RCC 7860 (cell line): ENCODE measurements around the gene PLXNB1.
"Not testable (repeated sequence)": the region's sequence is repeated elsewhere in the genome, so short reads cannot be mapped to it uniquely, and the experiment has no call there.

Experiments
- DNase-seq: peaks from one replicate; pipeline ENCODE4 v3.0.0-alpha.2; 2015; ENCODE audit warnings: low spot score
- FAIRE-seq: peaks from 2 replicates; lab custom pipeline; 2012; peaks lifted over from hg19 to GRCh38; lab: Jason Lieb, UNC

The PLXNB1 gene

GRCh38 chr3:48405971-48406370, 23.9 kb downstream of the PLXNB1 start:
- no peak for DNase-seq
- no peak for FAIRE-seq

DNA sequence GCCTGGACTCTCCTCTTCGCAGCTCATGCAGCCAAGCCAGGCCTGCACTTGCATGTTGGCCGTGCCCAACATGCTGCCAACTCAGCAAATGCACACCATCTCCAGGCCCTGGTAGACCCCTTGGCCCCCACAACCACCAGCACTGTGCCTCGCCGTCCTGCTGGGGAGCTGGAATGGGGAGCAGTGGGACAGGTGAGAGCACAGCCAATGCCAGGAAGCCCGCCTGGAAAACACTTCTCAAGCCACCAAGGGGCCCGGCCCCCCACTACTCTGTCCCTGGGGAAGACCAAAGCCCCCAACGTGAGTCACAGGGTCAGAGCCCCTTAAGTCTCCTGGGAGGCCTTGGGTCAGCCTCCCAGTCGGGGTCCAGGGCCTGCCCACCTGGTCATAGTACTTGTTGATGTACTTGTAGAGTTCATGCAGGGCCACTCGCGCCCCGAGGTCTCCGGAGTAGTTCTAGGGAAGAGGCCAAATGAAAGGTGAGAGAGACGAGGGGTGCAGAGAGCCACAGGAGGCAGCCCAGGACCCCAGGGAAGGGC, 24.5 kb downstream of the PLXNB1 start:
- no peak for FAIRE-seq

DNA sequence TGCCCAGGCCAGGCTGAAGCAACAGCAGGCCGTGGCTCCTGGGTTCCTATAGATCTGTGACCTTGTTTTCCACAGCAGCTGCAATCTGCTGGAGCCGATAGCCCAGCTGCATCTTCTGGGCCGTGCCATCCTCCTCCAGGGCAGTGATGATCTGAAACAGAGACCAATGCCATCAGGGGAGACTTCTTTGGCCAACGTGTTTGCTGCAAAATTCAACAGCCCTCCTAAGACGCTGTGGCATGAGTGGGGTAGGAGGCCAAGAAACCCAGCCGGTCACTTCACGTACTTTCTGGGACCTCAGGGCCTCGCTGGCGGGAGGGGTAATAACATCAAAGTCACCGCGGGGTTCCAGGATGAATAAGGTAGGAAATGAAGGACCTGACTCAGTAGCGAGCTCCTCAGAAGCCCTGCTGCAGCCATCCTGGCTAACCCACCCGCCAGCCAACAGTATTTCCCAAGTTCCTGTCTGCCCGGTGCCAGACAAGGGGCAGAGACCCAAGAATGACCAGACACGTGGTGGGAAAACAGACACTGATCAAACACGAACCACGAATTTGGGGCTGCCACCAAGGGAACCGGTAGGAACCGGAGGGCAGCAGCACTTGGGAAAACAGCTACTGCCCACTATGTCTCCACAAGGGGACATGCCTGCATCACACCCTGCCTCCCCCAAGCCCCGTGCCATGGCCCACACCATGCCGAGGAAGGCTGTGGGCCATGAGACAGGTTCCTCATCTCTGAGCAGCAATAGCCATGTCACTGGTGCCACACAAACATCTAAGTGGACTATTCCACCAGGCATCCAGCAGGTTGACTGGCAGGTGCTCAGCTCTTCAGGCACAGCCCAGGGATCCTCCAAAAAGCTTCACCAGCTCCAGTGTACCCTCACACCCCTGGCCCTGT, 25.2 kb downstream of the PLXNB1 start:
- DNase-seq (no peak), FAIRE-seq (no peak)

More for the DNA sequence above, 24.5 kb downstream of the PLXNB1 start:
- no peak for DNase-seq

DNA sequence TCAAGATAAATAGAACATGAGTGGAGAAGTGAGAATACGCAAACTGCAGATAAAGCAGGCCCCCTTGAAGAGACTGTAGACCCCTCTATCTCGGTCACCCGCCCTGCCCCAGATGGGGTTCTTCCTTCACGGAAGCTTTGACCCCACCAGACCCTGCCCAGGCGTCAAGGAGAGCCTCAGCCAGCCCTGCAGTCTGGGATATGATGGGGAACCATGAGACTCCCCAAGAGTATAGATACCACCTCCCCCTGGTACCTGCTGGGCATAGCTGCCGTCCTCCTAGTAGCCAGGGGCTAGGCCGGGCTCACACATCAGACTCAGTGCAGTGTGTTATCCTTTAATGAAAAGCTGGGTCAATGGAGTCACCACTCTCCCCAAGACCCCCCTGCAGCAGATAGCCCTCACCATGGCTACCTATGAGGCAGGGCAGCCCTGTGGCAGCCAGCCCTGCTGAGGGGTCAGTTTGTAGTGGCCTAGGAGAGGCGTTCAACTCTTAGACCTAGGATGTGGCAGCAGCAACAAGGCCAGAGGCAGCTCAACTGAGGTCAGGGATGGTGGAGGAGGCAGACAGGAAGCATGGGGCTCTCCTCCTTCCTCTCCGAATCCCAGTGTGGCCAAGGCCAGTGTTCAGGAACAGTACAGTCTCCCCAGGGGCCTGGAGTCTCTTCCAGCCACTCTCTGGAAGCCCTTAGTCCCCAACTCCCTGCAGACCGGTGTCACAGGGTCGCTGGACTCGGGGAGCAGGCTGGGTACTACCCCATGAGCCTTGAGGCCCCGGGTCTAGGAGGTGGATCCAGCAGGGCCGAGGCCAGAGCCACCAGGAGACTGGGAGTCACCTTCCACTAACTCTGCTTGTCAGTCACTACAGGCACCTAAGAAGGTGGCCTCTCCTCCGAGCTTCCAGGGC, 26.1 kb downstream of the PLXNB1 start:
- FAIRE-seq (no peak), DNase-seq (no peak)

- FAIRE-seq = no peak
- DNase-seq = no peak
Observed at GRCh38 chr3:48402907-48403306, 27.0 kb downstream of the PLXNB1 start.

DNA sequence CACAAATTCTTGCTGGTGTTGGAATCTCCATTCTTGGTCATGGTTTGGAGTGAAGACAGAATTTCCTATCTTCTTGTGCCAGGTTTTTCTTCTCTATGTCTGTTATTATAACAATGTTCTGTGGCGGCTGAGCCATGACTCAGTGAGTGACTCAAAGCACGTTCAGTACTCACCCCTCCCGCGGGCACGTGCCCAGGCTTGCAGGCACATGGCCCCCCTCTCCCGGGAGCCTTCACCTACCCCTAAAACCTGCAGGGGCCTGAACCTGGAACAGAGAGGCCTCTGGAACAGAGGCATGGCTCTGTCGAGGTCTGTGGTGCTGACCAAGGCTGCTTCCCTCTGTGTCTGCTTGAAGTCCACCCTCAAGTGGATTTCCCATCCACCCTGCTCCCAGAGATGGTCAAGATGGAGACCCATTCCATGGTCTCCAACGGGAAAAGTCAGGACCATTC, 27.6 kb downstream of the PLXNB1 start:
- peak; percentile 58 for DNase-seq
- peak; percentile 30 for FAIRE-seq

- FAIRE-seq, DNase-seq: not testable (repeated sequence)
Observed at GRCh38 chr3:48401434-48401901, 28.4 kb downstream of the PLXNB1 start.

- no peak for FAIRE-seq
- peak; percentile 48 for DNase-seq
Observed at GRCh38 chr3:48400824-48401433, 29.0 kb downstream of the PLXNB1 start.

DNA sequence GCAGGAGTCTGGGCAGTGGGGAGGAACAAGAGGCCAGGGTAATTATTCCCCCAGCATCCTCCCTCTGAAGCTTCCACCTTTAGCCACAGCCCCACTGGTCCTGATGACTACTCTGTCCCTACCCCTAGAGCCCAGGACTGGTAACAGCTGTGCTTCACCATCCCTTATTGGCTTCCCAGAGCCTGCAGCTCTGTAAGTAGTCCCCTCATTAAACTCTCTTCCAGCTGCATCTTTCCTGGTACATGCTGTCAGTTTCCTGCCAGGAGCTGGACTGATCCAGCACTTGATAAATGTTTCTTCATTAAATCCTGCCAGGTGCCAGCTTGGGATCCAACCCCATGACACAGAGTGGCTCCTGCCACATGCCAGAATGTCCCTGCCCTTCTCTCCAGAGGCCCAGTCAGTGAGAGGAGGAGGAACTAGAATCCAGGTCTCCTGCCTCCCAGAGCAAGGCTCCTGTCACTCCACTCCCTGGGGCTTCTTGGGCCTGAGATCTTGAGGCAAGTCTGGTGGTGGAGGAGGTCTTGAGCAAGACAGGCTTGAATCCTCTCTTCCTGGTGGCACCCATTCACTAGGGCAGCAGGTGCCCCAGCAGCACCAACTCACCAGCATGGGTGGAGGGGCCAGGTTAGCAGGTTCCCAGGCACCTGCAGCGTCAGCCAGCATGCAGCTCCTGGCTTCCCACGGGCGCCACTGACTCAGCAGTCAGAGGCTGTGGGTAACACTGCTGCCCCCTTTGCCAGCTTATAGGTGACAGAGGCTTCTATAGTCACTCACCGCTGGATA, 30.3 kb downstream of the PLXNB1 start:
- no peak for FAIRE-seq

GRCh38 chr3:48398701-48399386, 31.0 kb downstream of the PLXNB1 start:
- no peak for DNase-seq
- FAIRE-seq = no peak

More for the DNA sequence above, 30.3 kb downstream of the PLXNB1 start:
- no peak for DNase-seq

GRCh38 chr3:48397767-48398681, 31.9 kb downstream of the PLXNB1 start:
- no peak for FAIRE-seq
- no peak for DNase-seq

DNA sequence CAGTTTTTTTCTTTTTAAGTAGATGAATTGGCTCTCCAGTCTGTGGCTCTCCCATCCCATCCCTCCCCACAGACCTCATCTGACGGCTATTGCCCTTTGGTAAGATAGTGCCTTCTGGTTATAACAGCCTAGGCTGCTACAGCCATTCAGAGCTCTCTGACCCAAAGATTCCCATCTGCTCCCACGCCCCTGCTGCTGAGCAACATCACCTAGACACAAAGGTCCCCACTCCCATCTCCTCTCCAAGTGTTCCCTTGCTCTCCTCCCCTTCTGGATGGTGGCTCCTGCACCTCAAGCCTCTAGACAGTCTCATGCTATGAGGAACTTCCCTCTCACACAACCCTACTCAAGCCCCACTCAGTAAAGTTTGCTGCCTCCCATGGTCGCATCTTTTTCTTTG, 34.2 kb downstream of the PLXNB1 start:
- DNase-seq = no peak
- FAIRE-seq = no peak

GRCh38 chr3:48394391-48394790, 35.5 kb downstream of the PLXNB1 start:
- FAIRE-seq (no peak), DNase-seq (no peak)

DNA sequence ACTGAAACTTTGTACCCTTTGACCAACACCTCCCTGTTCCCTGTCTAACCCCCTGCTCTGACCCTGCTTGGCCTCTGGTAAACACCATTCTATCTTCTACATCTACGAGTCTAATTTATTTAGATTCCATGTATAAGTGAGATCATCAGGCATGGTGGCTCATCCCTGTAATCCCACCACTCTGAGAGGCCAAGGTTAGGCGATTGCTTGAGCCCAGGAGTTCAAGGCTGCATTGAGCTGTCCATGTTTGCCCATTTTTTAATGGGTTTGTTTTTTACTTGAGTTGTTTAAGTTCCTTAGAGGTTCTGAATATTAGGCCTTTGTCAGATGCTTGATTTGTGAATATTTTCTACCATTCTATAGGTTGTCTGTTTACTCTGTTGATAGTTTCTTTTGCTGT, 40.9 kb downstream of the PLXNB1 start:
- no peak for DNase-seq
- FAIRE-seq = no peak

- no peak for FAIRE-seq
- DNase-seq = no peak
Observed at GRCh38 chr3:48387634-48388033, 42.3 kb downstream of the PLXNB1 start.

DNA sequence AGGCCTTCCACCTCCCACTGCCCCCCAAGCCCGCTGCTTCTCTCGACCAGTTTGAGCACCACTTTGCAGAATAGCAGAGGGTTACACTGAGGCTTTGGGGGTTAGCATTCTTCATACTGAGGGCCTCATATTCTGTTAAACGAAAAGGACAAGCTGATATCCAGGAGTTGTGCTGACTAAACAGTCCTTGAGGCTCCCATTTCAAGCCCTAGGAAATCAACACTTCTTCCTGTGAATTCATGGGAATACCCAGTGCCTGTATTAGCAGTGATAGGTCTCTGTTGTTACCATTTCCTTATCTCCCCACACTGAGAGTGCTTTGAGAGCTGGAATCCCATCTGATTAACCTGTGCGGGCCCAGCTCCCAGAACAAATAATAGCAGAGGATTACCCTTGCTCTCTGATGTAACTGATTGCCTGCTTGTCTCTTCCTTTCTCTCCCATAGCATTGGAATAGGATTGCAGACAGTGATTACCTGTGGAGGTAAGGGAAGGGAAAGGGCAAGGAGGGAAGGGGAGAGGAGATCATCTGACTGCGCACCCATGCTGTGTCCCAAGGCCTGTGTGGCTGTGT, 56.9 kb downstream of the PLXNB1 start:
- no peak for DNase-seq
- FAIRE-seq = no peak

DNA sequence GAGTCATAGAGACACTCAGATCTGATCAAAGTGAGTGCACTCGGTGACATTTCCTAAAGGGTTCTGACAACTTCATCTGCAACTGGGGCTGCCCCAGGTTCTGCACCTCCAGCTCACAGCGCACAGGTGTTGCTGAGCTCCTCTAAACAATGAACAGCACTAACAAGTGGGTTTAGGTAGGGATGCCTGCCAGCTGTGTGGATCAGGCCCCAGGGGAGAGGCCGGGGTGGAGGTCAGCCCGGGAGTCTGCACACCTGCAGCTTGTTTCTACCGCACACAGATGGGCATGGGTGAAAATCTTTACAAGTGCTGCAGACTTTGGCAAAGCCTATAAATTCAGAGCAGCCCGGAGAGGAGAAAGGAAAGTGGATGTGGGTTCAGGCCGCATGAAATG, 57.5 kb downstream of the PLXNB1 start:
- FAIRE-seq = no peak
- no peak for DNase-seq
